Naive B cell (primary cell): Measurements from ENCODE around the gene HBEGF. TPM values are rescaled to one million over a fixed set of nuclear protein-coding genes. Genes with fewer than 3 reads are reported as not detected.

ENCODE experiments used
- ATAC-seq, 2 donors: fragments of 150-1000 bp; cut with Tn5 transposase; 2 replicates each; pipeline ENCODE4 v1.10.0; 2021; ENCODE audit warnings: low read depth in 2 of 2, mild to moderate bottlenecking in 2 of 2, moderate library complexity in 2 of 2
- DNase-seq: peaks from one replicate; pipeline ENCODE4 v3.0.0; 2022
- H3K27ac Mint-ChIP-seq, 6 donors: one replicate each; pipeline ENCODE4 v1.8.0; 2020 to 2022; ENCODE audit warnings: mild to moderate bottlenecking in 6 of 6, mixed read lengths in 6 of 6, moderate library complexity in 5 of 6, inconsistent platforms in 2 of 6
- H3K27me3 Mint-ChIP-seq, 3 donors: one replicate each; pipeline ENCODE4 v1.8.0; 2021 to 2022; ENCODE audit warnings: mixed read lengths in 3 of 3, mild to moderate bottlenecking in 1 of 3
- H3K36me3 Mint-ChIP-seq, 2 donors: one replicate each; pipeline ENCODE4 v1.8.0; 2020 to 2022; ENCODE audit warnings: mixed read lengths in 2 of 2, inconsistent platforms in 1 of 2, mild to moderate bottlenecking in 1 of 2
- H3K4me1 Mint-ChIP-seq, 3 donors: one replicate each; pipeline ENCODE4 v1.8.0; 2020 to 2022; ENCODE audit warnings: mixed read lengths in 3 of 3, inconsistent platforms in 1 of 3, mild to moderate bottlenecking in 1 of 3, moderate library complexity in 1 of 3
- H3K4me3 Mint-ChIP-seq, 8 donors: one replicate each; pipeline ENCODE4 v1.8.0; 2020 to 2022; ENCODE audit warnings: mild to moderate bottlenecking in 8 of 8, mixed read lengths in 8 of 8, moderate library complexity in 8 of 8, inconsistent platforms in 2 of 8
- H3K9me3 Mint-ChIP-seq, 7 donors: one replicate each; pipeline ENCODE4 v1.8.0; 2020 to 2022; ENCODE audit warnings: mixed read lengths in 7 of 7, mild to moderate bottlenecking in 5 of 7, inconsistent platforms in 2 of 7, moderate library complexity in 1 of 7
- polyA plus RNA-seq, 6 donors: library from polyadenylated mRNA; unstranded; fragments of 300-500 nt; fragmentation: Illumina TruSeq; gene quantifications; one replicate each; pipeline ENCODE4 v1.2.3, GENCODE V29; 2021; ENCODE audit warnings: low read depth in 6 of 6

HBEGF gene
- polyA plus RNA-seq, 6 donors from 2014 or later = 0.19 TPM; not detected in 5

GRCh38 chr5:140366589-140367255 lies 20.3 kb upstream of the HBEGF start:
- Mint-ChIP-seq H3K27ac (no peak overlapping the region), H3K9me3 (no peaks in the 10 kb centered on the region), H3K36me3 (no peaks in the 10 kb centered on the region), H3K27me3 (peaks cover 0 to 5% (median 0%) of the 10 kb centered on the region in 3 donors), H3K4me1 (peaks cover 0 to 8% (median 8%) of the 10 kb centered on the region in 3 donors), H3K4me3 (no peak overlapping the region)
- ATAC-seq = no peak
- DNase-seq = no peak

GRCh38 chr5:140365941-140366340 lies 19.5 kb upstream of the HBEGF start:
- Mint-ChIP-seq H3K27ac (no peak overlapping the region), H3K4me1 (peaks cover 0 to 8% (median 8%) of the 10 kb centered on the region in 3 donors), H3K27me3 (peaks cover 0 to 5% (median 0%) of the 10 kb centered on the region in 3 donors), H3K4me3 (no peak overlapping the region), H3K9me3 (no peaks in the 10 kb centered on the region), H3K36me3 (no peaks in the 10 kb centered on the region)
- no peak for ATAC-seq
- no peak for DNase-seq

- no peak for ATAC-seq
These were observed 18.9 kb upstream of the HBEGF start for GRCh38 chr5:140365282-140365681.

GRCh38 chr5:140364472-140364765 lies 18.0 kb upstream of the HBEGF start:
- H3K9me3 Mint-ChIP-seq = no peaks in the 10 kb centered on the region
- H3K36me3 Mint-ChIP-seq = no peaks in the 10 kb centered on the region
- DNase-seq (no peak), ATAC-seq (no peak)
- H3K4me1 Mint-ChIP-seq = peaks cover 0 to 8% (median 8%) of the 10 kb centered on the region in 3 donors
- H3K27ac Mint-ChIP-seq = no peak overlapping the region
- peaks cover 0 to 5% (median 0%) of the 10 kb centered on the region in 3 donors for H3K27me3 Mint-ChIP-seq
- H3K4me3 Mint-ChIP-seq = peak overlapping the region in 1 of 8 donors; percentile 16

More at GRCh38 chr5:140365282-140365681, 18.9 kb upstream of the HBEGF start:
- Mint-ChIP-seq H3K4me3 (no peak overlapping the region), H3K27ac (no peak overlapping the region), H3K27me3 (peaks cover 0 to 5% (median 0%) of the 10 kb centered on the region in 3 donors), H3K4me1 (peaks cover 0 to 8% (median 8%) of the 10 kb centered on the region in 3 donors), H3K9me3 (no peaks in the 10 kb centered on the region), H3K36me3 (no peaks in the 10 kb centered on the region)
- no peak for DNase-seq

- Mint-ChIP-seq H3K4me1 (peaks cover 0 to 8% (median 8%) of the 10 kb centered on the region in 3 donors), H3K9me3 (no peaks in the 10 kb centered on the region), H3K36me3 (no peaks in the 10 kb centered on the region), H3K27ac (peak overlapping the region in 2 of 6 donors; percentile 33 to 36), H3K4me3 (peak overlapping the region in 5 of 8 donors; percentile 66 to 85 (median 77)), H3K27me3 (peaks cover 0 to 5% (median 0%) of the 10 kb centered on the region in 3 donors)
- DNase-seq = no peak
- no peak for ATAC-seq
These were observed 17.4 kb upstream of the HBEGF start for GRCh38 chr5:140363631-140364471.

- ATAC-seq (peak; percentile 95 to 96), DNase-seq (peak; percentile 71)
- Mint-ChIP-seq H3K27me3 (peaks cover 0 to 11% (median under 1%) of the 10 kb centered on the region in 3 donors), H3K4me3 (peak overlapping the region in 7 of 8 donors; percentile 66 to 85 (median 77)), H3K4me1 (peaks cover 0 to 8% (median 8%) of the 10 kb centered on the region in 3 donors), H3K9me3 (no peaks in the 10 kb centered on the region), H3K27ac (peak overlapping the region in 2 of 6 donors; percentile 22 to 42), H3K36me3 (no peaks in the 10 kb centered on the region)
These were observed 16.6 kb upstream of the HBEGF start for GRCh38 chr5:140362875-140363630.

GRCh38 chr5:140362311-140362710 lies 15.9 kb upstream of the HBEGF start:
- ATAC-seq = no peak
- H3K4me3 Mint-ChIP-seq = no peak overlapping the region
- no peaks in the 10 kb centered on the region for H3K9me3 Mint-ChIP-seq
- peaks cover 6 to 15% (median 15%) of the 10 kb centered on the region in 3 donors for H3K4me1 Mint-ChIP-seq
- no peak overlapping the region for H3K27ac Mint-ChIP-seq
- H3K36me3 Mint-ChIP-seq = no peaks in the 10 kb centered on the region
- no peak for DNase-seq
- peaks cover 4 to 17% (median 7%) of the 10 kb centered on the region in 3 donors for H3K27me3 Mint-ChIP-seq

- DNase-seq (no peak), ATAC-seq (no peak)
- Mint-ChIP-seq H3K27ac (peak overlapping the region in 2 of 6 donors; percentile 69 to 84), H3K4me1 (peaks cover 6 to 17% (median 16%) of the 10 kb centered on the region in 3 donors), H3K36me3 (no peaks in the 10 kb centered on the region), H3K27me3 (peaks cover 4 to 17% (median 7%) of the 10 kb centered on the region in 3 donors), H3K9me3 (no peaks in the 10 kb centered on the region), H3K4me3 (no peak overlapping the region)
These were observed 15.5 kb upstream of the HBEGF start for GRCh38 chr5:140361901-140362300.

- DNase-seq = no peak
- Mint-ChIP-seq H3K4me1 (peaks cover 6 to 17% (median 16%) of the 10 kb centered on the region in 3 donors), H3K4me3 (no peak overlapping the region), H3K27me3 (peaks cover 4 to 17% (median 7%) of the 10 kb centered on the region in 3 donors), H3K36me3 (no peaks in the 10 kb centered on the region), H3K9me3 (no peaks in the 10 kb centered on the region), H3K27ac (no peak overlapping the region)
- ATAC-seq = no peak
These were observed 14.5 kb upstream of the HBEGF start for GRCh38 chr5:140360681-140361479.

GRCh38 chr5:140360101-140360500 lies 13.7 kb upstream of the HBEGF start, which contains the start of gene SLC4A9:
SLC4A9 (plus strand) TSS chr5:140360194; CDS start chr5:140360237, 43 bp downstream.
- no peak within 1 kb of the TSS for H3K27ac Mint-ChIP-seq
- peaks cover 4 to 17% (median 7%) of the 10 kb centered on the region in 3 donors for H3K27me3 Mint-ChIP-seq
- H3K9me3 Mint-ChIP-seq = no peaks in the 10 kb centered on the region
- H3K4me3 Mint-ChIP-seq = no peak within 1 kb of the TSS
- ATAC-seq (no peak), DNase-seq (no peak)
- no peaks in the 10 kb centered on the region for H3K36me3 Mint-ChIP-seq
- peaks cover 6 to 17% (median 16%) of the 10 kb centered on the region in 3 donors for H3K4me1 Mint-ChIP-seq

GRCh38 chr5:140358738-140359310 lies 12.4 kb upstream of the HBEGF start:
- H3K4me1 Mint-ChIP-seq = peaks cover 6 to 17% (median 16%) of the 10 kb centered on the region in 3 donors
- no peak overlapping the region for H3K27ac Mint-ChIP-seq
- peak overlapping the region in 1 of 8 donors; percentile 21 for H3K4me3 Mint-ChIP-seq

GRCh38 chr5:140357726-140358093 lies 11.3 kb upstream of the HBEGF start:
- peaks cover 6 to 11% (median 8%) of the 10 kb centered on the region in 3 donors for H3K4me1 Mint-ChIP-seq
- peaks cover 4 to 18% (median 7%) of the 10 kb centered on the region in 3 donors for H3K27me3 Mint-ChIP-seq
- H3K36me3 Mint-ChIP-seq = no peaks in the 10 kb centered on the region
- peak overlapping the region in 5 of 8 donors; percentile 27 to 76 (median 57) for H3K4me3 Mint-ChIP-seq
- no peak overlapping the region for H3K27ac Mint-ChIP-seq
- peak; percentile 97 to 98 for ATAC-seq
- peak; percentile 63 for DNase-seq
- H3K9me3 Mint-ChIP-seq = no peaks in the 10 kb centered on the region

More at GRCh38 chr5:140358738-140359310, 12.4 kb upstream of the HBEGF start:
- DNase-seq (no peak), ATAC-seq (no peak)
- H3K27me3 Mint-ChIP-seq = peaks cover 4 to 23% (median 7%) of the 10 kb centered on the region in 3 donors
- no peaks in the 10 kb centered on the region for H3K36me3 Mint-ChIP-seq
- no peaks in the 10 kb centered on the region for H3K9me3 Mint-ChIP-seq
